GM12872 (cell line): ENCODE results near the gene TRIM63.

Source experiments
- CTCF ChIP-seq: IDR thresholded peaks from 3 replicates; pipeline ENCODE4 v1.5.1; 2011; ENCODE audit warnings: low read depth, mild to moderate bottlenecking, low read length, moderate library complexity; ENCODE audit not compliant: insufficient read depth

Gene TRIM63

GRCh38 chr1:26036756-26037281 is 30.6 kb downstream of the TRIM63 start:
- no peak for TF ChIP-seq CTCF

GRCh38 chr1:26035959-26036755 is 31.3 kb downstream of the TRIM63 start:
- TF ChIP-seq CTCF, result peak; percentile 98

- TF ChIP-seq CTCF, result no peak
Measured at GRCh38 chr1:26035203-26035958, 32.0 kb downstream of the TRIM63 start.

GRCh38 chr1:26034504-26035202 is 32.8 kb downstream of the TRIM63 start:
- TF ChIP-seq CTCF, result no peak

GRCh38 chr1:26032656-26033357 is 34.6 kb downstream of the TRIM63 start:
- TF ChIP-seq CTCF, result no peak

- no peak for TF ChIP-seq CTCF
Measured at GRCh38 chr1:26031611-26032220, 35.7 kb downstream of the TRIM63 start.
